ENCODE data around the gene TMEM218. TPM values are rescaled to one million over a fixed set of nuclear protein-coding genes. Genes with fewer than 3 reads are reported as not detected.
A peak's percentile ranks its signal among the peaks of the same experiment; 100 is the strongest.

TMEM218 gene
- total RNA-seq, 1 experiment from 2014 or later = 14.3 TPM

DNA sequence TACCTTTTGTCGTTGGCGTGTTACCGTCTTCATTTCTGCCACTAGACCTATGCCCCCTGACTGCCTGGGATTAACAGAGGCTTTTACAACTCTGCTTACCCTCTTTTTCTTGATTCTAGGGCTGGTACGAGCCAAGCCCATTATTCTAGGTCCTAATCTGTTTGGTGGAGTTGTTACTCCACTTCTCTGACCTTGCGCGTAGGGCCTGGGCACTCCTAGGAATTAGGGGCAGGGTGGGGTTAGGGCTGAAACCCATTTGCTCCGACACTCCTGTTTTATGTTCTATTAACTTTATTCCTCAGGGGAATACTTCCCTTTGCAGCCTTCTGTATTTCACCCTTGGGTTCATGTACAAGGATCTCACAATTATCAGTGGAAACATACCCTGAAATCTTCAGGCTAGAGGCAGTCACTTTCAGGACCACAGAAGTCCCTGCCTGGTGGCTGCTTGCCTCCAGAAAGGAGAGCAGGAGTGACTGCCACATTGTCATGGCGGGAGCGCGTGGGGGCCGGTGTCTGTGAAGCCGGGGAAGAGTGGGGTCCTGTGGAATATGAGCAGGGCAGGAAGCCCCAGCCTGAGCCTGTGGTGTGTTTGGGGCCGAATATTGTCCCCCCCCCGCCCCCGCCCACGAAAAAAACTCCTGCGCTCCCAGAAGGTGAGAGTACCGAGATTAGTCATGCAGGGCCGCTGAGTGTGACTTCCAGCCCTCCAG, 49.1 kb downstream of the TMEM218 start:
- Histone ChIP-seq H4K91ac (ENCODE audit: insufficient read length, low read depth, low read length) (no peak overlapping the region), H3K27me3 (ENCODE audit: insufficient read depth, low read length) (peaks cover 9% of the 10 kb centered on the region), H2AK5ac (ENCODE audit: insufficient read length, low read length) (no peak overlapping the region), H3K4me2 (ENCODE audit: insufficient read depth, insufficient read length, low read length) (peak overlapping the region; percentile 78), H4K8ac (replicated peaks; ENCODE audit: insufficient read length, low read depth, low read length) (no peak overlapping the region), H4K5ac (ENCODE audit: insufficient read length, low read depth, low read length) (no peak overlapping the region), H2AFZ (ENCODE audit: low read length) (no peak overlapping the region), H2BK12ac (ENCODE audit: insufficient read length, low read depth, low read length) (no peak overlapping the region), H3T11ph (ENCODE audit: low read length) (no peak overlapping the region), H3K9me3 (ENCODE audit: control insufficient read depth, low read depth, low read length) (no peaks in the 10 kb centered on the region), H3K27ac (ENCODE audit: insufficient read length, low read depth, low read length) (no peak overlapping the region), H2BK20ac (ENCODE audit: low read depth, low read length, poor library complexity, severe bottlenecking) (no peak overlapping the region), H3K4me1 (ENCODE audit: insufficient read depth, low read length) (no peaks in the 10 kb centered on the region), H3K56ac (ENCODE audit: insufficient read length, low read depth, low read length) (no peak overlapping the region), H3K14ac (ENCODE audit: insufficient read depth, low read length) (no peak overlapping the region), H3K23me2 (ENCODE audit: insufficient read length, low read depth, low read length, poor library complexity, severe bottlenecking) (peaks cover 15% of the 10 kb centered on the region), H4K20me1 (ENCODE audit: control insufficient read depth, insufficient read depth, insufficient read length) (no peaks in the 10 kb centered on the region), H3K23ac (ENCODE audit: insufficient read length, low read depth, low read length) (no peak overlapping the region), H3K79me2 (ENCODE audit: insufficient read depth, low read length) (no peaks in the 10 kb centered on the region), H3K9ac (ENCODE audit: extremely low read depth, insufficient read length, low read length) (no peak overlapping the region), H3K79me1 (ENCODE audit: insufficient read depth, low read depth, low read length, poor library complexity, severe bottlenecking) (no peaks in the 10 kb centered on the region), H2BK120ac (ENCODE audit: low read depth, low read length, poor library complexity, severe bottlenecking) (no peak overlapping the region), H3K4ac (ENCODE audit: low read depth, low read length) (no peak overlapping the region), H3K18ac (ENCODE audit: insufficient read length, low read depth, low read length) (no peak overlapping the region), H2BK5ac (ENCODE audit: insufficient read length, low read length) (no peak overlapping the region), H2BK15ac (ENCODE audit: low read depth, low read length) (no peak overlapping the region)
- DNase-seq = no peak
- Mint-ChIP-seq H3K36me3 (ENCODE audit: insufficient read depth in 1 of 3, low read depth in 3 of 3) (no peaks in the 10 kb centered on the region), H3K4me3 (peak overlapping the region; percentile 73 to 89), H3K9me3 (no peaks in the 10 kb centered on the region), H3K27me3 (ENCODE audit: low read depth) (peaks cover 68% of the 10 kb centered on the region), H3K4me1 (peaks cover 8 to 9% of the 10 kb centered on the region in 2 experiments), H3K27ac (no peak overlapping the region)
- WGBS (ENCODE audit: extremely low coverage, insufficient read length, low lambda C conversion rate) = no CpG with 5 or more reads among the region's 19 CpGs
- TF ChIP-seq, protein P1, sequence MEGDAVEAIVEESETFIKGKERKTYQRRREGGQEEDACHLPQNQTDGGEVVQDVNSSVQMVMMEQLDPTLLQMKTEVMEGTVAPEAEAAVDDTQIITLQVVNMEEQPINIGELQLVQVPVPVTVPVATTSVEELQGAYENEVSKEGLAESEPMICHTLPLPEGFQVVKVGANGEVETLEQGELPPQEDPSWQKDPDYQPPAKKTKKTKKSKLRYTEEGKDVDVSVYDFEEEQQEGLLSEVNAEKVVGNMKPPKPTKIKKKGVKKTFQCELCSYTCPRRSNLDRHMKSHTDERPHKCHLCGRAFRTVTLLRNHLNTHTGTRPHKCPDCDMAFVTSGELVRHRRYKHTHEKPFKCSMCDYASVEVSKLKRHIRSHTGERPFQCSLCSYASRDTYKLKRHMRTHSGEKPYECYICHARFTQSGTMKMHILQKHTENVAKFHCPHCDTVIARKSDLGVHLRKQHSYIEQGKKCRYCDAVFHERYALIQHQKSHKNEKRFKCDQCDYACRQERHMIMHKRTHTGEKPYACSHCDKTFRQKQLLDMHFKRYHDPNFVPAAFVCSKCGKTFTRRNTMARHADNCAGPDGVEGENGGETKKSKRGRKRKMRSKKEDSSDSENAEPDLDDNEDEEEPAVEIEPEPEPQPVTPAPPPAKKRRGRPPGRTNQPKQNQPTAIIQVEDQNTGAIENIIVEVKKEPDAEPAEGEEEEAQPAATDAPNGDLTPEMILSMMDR (conservative IDR thresholded peaks at IDR 0.05) = no peak

Data from H9 (cell line).